GM10266 (cell line): ENCODE results near the gene NFIC.

Experiments
- DNase-seq: peaks from one replicate; pipeline ENCODE4 v3.0.0; 2012; ENCODE audit errors: extremely low spot score
- CTCF ChIP-seq: IDR thresholded peaks from 2 replicates; pipeline ENCODE4 v1.5.1; 2012; ENCODE audit warnings: mild to moderate bottlenecking, low read depth; ENCODE audit not compliant: control insufficient read depth, insufficient read depth; ENCODE audit errors: missing control alignments

The NFIC gene

GRCh38 chr19:3513229-3514140 lies 147.1 kb downstream of the NFIC start:
- no peak for TF ChIP-seq CTCF
- DNase-seq, result no peak

- DNase-seq, result no peak
- no peak for TF ChIP-seq CTCF
Measured at GRCh38 chr19:3514930-3515329, 148.5 kb downstream of the NFIC start.

GRCh38 chr19:3515891-3516422 lies 149.6 kb downstream of the NFIC start:
- DNase-seq, result no peak

GRCh38 chr19:3516675-3517207 lies 150.4 kb downstream of the NFIC start:
- TF ChIP-seq CTCF, result no peak
- DNase-seq, result no peak

More at GRCh38 chr19:3515891-3516422, 149.6 kb downstream of the NFIC start:
- no peak for TF ChIP-seq CTCF

GRCh38 chr19:3517638-3518037 lies 151.3 kb downstream of the NFIC start:
- DNase-seq, result no peak
- no peak for TF ChIP-seq CTCF

GRCh38 chr19:3518255-3518654 lies 151.9 kb downstream of the NFIC start:
- TF ChIP-seq CTCF, result no peak
- DNase-seq, result no peak

- TF ChIP-seq CTCF, result no peak
- DNase-seq, result no peak
Measured at GRCh38 chr19:3518659-3519058, 152.3 kb downstream of the NFIC start.
